Astrocyte (in vitro differentiated cells and primary cell): ENCODE measurements around the gene SRPK1. TPM values are rescaled to one million over a fixed set of nuclear protein-coding genes. Genes with fewer than 3 reads are reported as not detected.

ENCODE experiments used
- DNase-seq: peaks from one replicate; pipeline ENCODE4 v3.0.0-alpha.2; 2010; ENCODE audit warnings: low read depth
- FAIRE-seq: peaks from 2 replicates; lab custom pipeline; 2011; peaks lifted over from hg19 to GRCh38; lab: Jason Lieb, UNC
- H2AFZ ChIP-seq: 2 replicates; pipeline ENCODE4 v1.6.0; 2012; ENCODE audit warnings: low read depth, low read length, inconsistent platforms
- H3K27ac ChIP-seq: 2 replicates; pipeline ENCODE4 v1.5.1; 2011; ENCODE audit warnings: low read depth, low read length, inconsistent platforms
- H3K27me3 ChIP-seq: 2 replicates; pipeline ENCODE4 v1.6.0; 2011; ENCODE audit warnings: low read length, inconsistent platforms; ENCODE audit not compliant: insufficient read depth
- H3K36me3 ChIP-seq: 2 replicates; pipeline ENCODE4 v1.5.1; 2011; ENCODE audit warnings: low read length, inconsistent platforms; ENCODE audit not compliant: insufficient read depth
- H3K4me1 ChIP-seq: 2 replicates; pipeline ENCODE4 v1.5.1; 2011; ENCODE audit warnings: low read length, inconsistent platforms; ENCODE audit not compliant: insufficient read depth
- H3K4me2 ChIP-seq: 2 replicates; pipeline ENCODE4 v1.6.0; 2012; ENCODE audit warnings: low read length, inconsistent platforms
- H3K4me3 ChIP-seq: 2 replicates; pipeline ENCODE4 v1.5.1; 2011; ENCODE audit warnings: low read depth, mild to moderate bottlenecking, low read length, inconsistent platforms; ENCODE audit not compliant: insufficient read depth
- H3K79me2 ChIP-seq: 2 replicates; pipeline ENCODE4 v1.6.0; 2012; ENCODE audit warnings: mild to moderate bottlenecking, low read length, inconsistent platforms; ENCODE audit not compliant: insufficient read depth
- H3K9ac ChIP-seq: 2 replicates; pipeline ENCODE4 v1.6.0; 2012; ENCODE audit warnings: mild to moderate bottlenecking, low read length, inconsistent platforms
- H3K9me3 ChIP-seq: 2 replicates; pipeline ENCODE4 v1.5.1; 2012; ENCODE audit warnings: low read depth, mild to moderate bottlenecking, low read length, inconsistent platforms; ENCODE audit not compliant: insufficient read depth
- H4K20me1 ChIP-seq: 2 replicates; pipeline ENCODE4 v1.6.0; 2012; ENCODE audit warnings: low read length, inconsistent platforms; ENCODE audit not compliant: insufficient read depth
- H3K27ac Mint-ChIP-seq: one replicate; pipeline ENCODE4 v1.8.0; 2021; ENCODE audit warnings: mild to moderate bottlenecking, mixed read lengths; ENCODE audit not compliant: unreplicated experiment
- H3K27me3 Mint-ChIP-seq: one replicate; pipeline ENCODE4 v1.8.0; 2021; ENCODE audit warnings: low read depth, mixed read lengths; ENCODE audit not compliant: unreplicated experiment
- H3K36me3 Mint-ChIP-seq: one replicate; pipeline ENCODE4 v1.8.0; 2021; ENCODE audit warnings: low read depth, mixed read lengths; ENCODE audit not compliant: unreplicated experiment
- H3K4me1 Mint-ChIP-seq: one replicate; pipeline ENCODE4 v1.8.0; 2021; ENCODE audit warnings: low read depth, mixed read lengths; ENCODE audit not compliant: unreplicated experiment
- H3K4me3 Mint-ChIP-seq: one replicate; pipeline ENCODE4 v1.8.0; 2021; ENCODE audit warnings: mild to moderate bottlenecking, moderate library complexity, mixed read lengths; ENCODE audit not compliant: unreplicated experiment
- H3K9me3 Mint-ChIP-seq: one replicate; pipeline ENCODE4 v1.8.0; 2021; ENCODE audit warnings: mild to moderate bottlenecking, mixed read lengths; ENCODE audit not compliant: unreplicated experiment
- CTCF ChIP-seq: IDR thresholded peaks from 2 replicates; pipeline ENCODE4 v1.5.1; 2011; ENCODE audit warnings: low read depth, mild to moderate bottlenecking, inconsistent platforms, low read length, moderate library complexity; ENCODE audit not compliant: insufficient read depth
- EZH2 ChIP-seq: IDR thresholded peaks from 2 replicates; pipeline ENCODE4 v1.6.1; 2012; ENCODE audit warnings: mild to moderate bottlenecking, low read length, inconsistent platforms; ENCODE audit not compliant: insufficient read depth
- total RNA-seq: library from RNA; stranded (reverse); gene quantifications from 2 replicates; pipeline ENCODE4 v1.2.1, GENCODE V29; 2021

The SRPK1 gene
- total RNA-seq, 1 donor from 2014 or later: 58.6 TPM

GRCh38 chr6:35900448-35900847 is 20.4 kb downstream of the SRPK1 start:
- Histone ChIP-seq H3K4me3 (no peak overlapping the region), H3K9me3 (no peaks in the 10 kb centered on the region), H3K79me2 (peaks cover 97% of the 10 kb centered on the region), H3K27me3 (no peaks in the 10 kb centered on the region), H3K36me3 (no peaks in the 10 kb centered on the region), H2AFZ (no peak overlapping the region), H3K4me1 (no peaks in the 10 kb centered on the region), H3K27ac (no peak overlapping the region), H3K4me2 (no peak overlapping the region), H3K9ac (no peak overlapping the region), H4K20me1 (peaks cover 72% of the 10 kb centered on the region)
- peaks cover 12% of the 10 kb centered on the region for H3K4me1 Mint-ChIP-seq
- H3K36me3 Mint-ChIP-seq: peaks cover 20% of the 10 kb centered on the region
- no peak for DNase-seq
- no peaks in the 10 kb centered on the region for H3K27me3 Mint-ChIP-seq
- no peak overlapping the region for H3K27ac Mint-ChIP-seq
- TF ChIP-seq CTCF (no peak), EZH2 (no peak)
- H3K9me3 Mint-ChIP-seq: no peaks in the 10 kb centered on the region
- no peak overlapping the region for H3K4me3 Mint-ChIP-seq
- no peak for FAIRE-seq

- Histone ChIP-seq H3K36me3 (no peaks in the 10 kb centered on the region), H3K9ac (no peak overlapping the region), H2AFZ (no peak overlapping the region), H3K27me3 (no peaks in the 10 kb centered on the region), H3K79me2 (peaks cover 98% of the 10 kb centered on the region), H3K4me2 (no peak overlapping the region), H3K9me3 (no peaks in the 10 kb centered on the region), H4K20me1 (peaks cover 76% of the 10 kb centered on the region), H3K4me1 (no peaks in the 10 kb centered on the region), H3K4me3 (no peak overlapping the region), H3K27ac (no peak overlapping the region)
- DNase-seq (no peak), FAIRE-seq (no peak)
- Mint-ChIP-seq H3K9me3 (no peaks in the 10 kb centered on the region), H3K4me3 (no peak overlapping the region), H3K4me1 (peaks cover 26% of the 10 kb centered on the region), H3K27ac (no peak overlapping the region), H3K36me3 (peaks cover 17% of the 10 kb centered on the region), H3K27me3 (no peaks in the 10 kb centered on the region)
- no peak for TF ChIP-seq EZH2
- no peak for TF ChIP-seq CTCF
These were observed 22.9 kb downstream of the SRPK1 start for GRCh38 chr6:35898003-35898402.

GRCh38 chr6:35897486-35897885 is 23.4 kb downstream of the SRPK1 start:
- Histone ChIP-seq H3K36me3 (no peaks in the 10 kb centered on the region), H2AFZ (no peak overlapping the region), H3K9me3 (no peaks in the 10 kb centered on the region), H3K4me3 (no peak overlapping the region), H3K4me2 (no peak overlapping the region), H3K4me1 (no peaks in the 10 kb centered on the region), H3K9ac (no peak overlapping the region), H3K27ac (no peak overlapping the region), H4K20me1 (peaks cover 75% of the 10 kb centered on the region), H3K79me2 (peaks cover 98% of the 10 kb centered on the region), H3K27me3 (no peaks in the 10 kb centered on the region)
- H3K4me3 Mint-ChIP-seq: no peak overlapping the region
- no peaks in the 10 kb centered on the region for H3K27me3 Mint-ChIP-seq
- no peak for TF ChIP-seq CTCF
- peaks cover 17% of the 10 kb centered on the region for H3K36me3 Mint-ChIP-seq
- H3K4me1 Mint-ChIP-seq: peaks cover 30% of the 10 kb centered on the region
- no peak for DNase-seq
- no peaks in the 10 kb centered on the region for H3K9me3 Mint-ChIP-seq
- no peak for FAIRE-seq
- H3K27ac Mint-ChIP-seq: no peak overlapping the region
